Measurements from ENCODE around the gene ZW10. TPM values are rescaled to one million over a fixed set of nuclear protein-coding genes. Genes with fewer than 3 reads are reported as not detected.
A peak's percentile ranks its signal among the peaks of the same experiment; 100 is the strongest.

The ZW10 gene
- total RNA-seq, 1 experiment from 2014 or later, result 26.0 TPM

- Mint-ChIP-seq H3K27ac (peak overlapping the region in 1 of 3 experiments; percentile 11; a peak in 3 of 7 replicates), H3K4me3 (no peak overlapping the region), H3K9me3 (no peaks in the 10 kb centered on the region), H3K36me3 (ENCODE audit: insufficient read depth in 1 of 3, low read depth in 3 of 3) (peaks cover 15 to 92% (median 77%) of the 10 kb centered on the region in 3 experiments; a peak in 6 of 7 replicates), H3K4me1 (peaks cover 9 to 19% of the 10 kb centered on the region in 2 experiments; a peak in 3 of 4 replicates), H3K27me3 (ENCODE audit: low read depth) (no peaks in the 10 kb centered on the region)
- no peaks in the 10 kb centered on the region for H3K27me3 ChIP-seq (ENCODE audit: insufficient read depth, low read length)
- no peak overlapping the region for H2AK5ac ChIP-seq (ENCODE audit: insufficient read length, low read length)
- H2BK15ac ChIP-seq (ENCODE audit: low read depth, low read length), result no peak overlapping the region
- no peak overlapping the region for H3K56ac ChIP-seq (ENCODE audit: insufficient read length, low read depth, low read length)
- no peak overlapping the region for H4K91ac ChIP-seq (ENCODE audit: insufficient read length, low read depth, low read length)
- no peaks in the 10 kb centered on the region for H3K23me2 ChIP-seq (ENCODE audit: insufficient read length, low read depth, low read length, poor library complexity, severe bottlenecking)
- no peak overlapping the region for H2AFZ ChIP-seq (ENCODE audit: low read length)
- no peak overlapping the region for H3K23ac ChIP-seq (ENCODE audit: insufficient read length, low read depth, low read length)
- no peaks in the 10 kb centered on the region for H3K9me3 ChIP-seq (ENCODE audit: control insufficient read depth, low read depth, low read length)
- no peak for DNase-seq
- no peaks in the 10 kb centered on the region for H3K4me1 ChIP-seq (ENCODE audit: insufficient read depth, low read length)
- H4K20me1 ChIP-seq (ENCODE audit: control insufficient read depth, insufficient read depth, insufficient read length), result no peaks in the 10 kb centered on the region
- no peak overlapping the region for H4K5ac ChIP-seq (ENCODE audit: insufficient read length, low read depth, low read length)
- TF ChIP-seq CTCF (conservative IDR thresholded peaks at IDR 0.05), result no peak
- no peak overlapping the region for H2BK120ac ChIP-seq (ENCODE audit: low read depth, low read length, poor library complexity, severe bottlenecking)
- no peaks in the 10 kb centered on the region for H3K79me2 ChIP-seq (ENCODE audit: insufficient read depth, low read length)
- H3K18ac ChIP-seq (ENCODE audit: insufficient read length, low read depth, low read length), result no peak overlapping the region
- no peak overlapping the region for H3K9ac ChIP-seq (ENCODE audit: extremely low read depth, insufficient read length, low read length)
- no peak overlapping the region for H2BK20ac ChIP-seq (ENCODE audit: low read depth, low read length, poor library complexity, severe bottlenecking)
- H2BK5ac ChIP-seq (ENCODE audit: insufficient read length, low read length), result no peak overlapping the region
- no peak overlapping the region for H3K4ac ChIP-seq (ENCODE audit: low read depth, low read length)
- H3K14ac ChIP-seq (ENCODE audit: insufficient read depth, low read length), result no peak overlapping the region
- no peaks in the 10 kb centered on the region for H3K79me1 ChIP-seq (ENCODE audit: insufficient read depth, low read depth, low read length, poor library complexity, severe bottlenecking)
- no peak overlapping the region for H3T11ph ChIP-seq (ENCODE audit: low read length)
- no peak overlapping the region for H2BK12ac ChIP-seq (ENCODE audit: insufficient read length, low read depth, low read length)
- H3K27ac ChIP-seq (ENCODE audit: insufficient read length, low read depth, low read length), result no peak overlapping the region
- no peak overlapping the region for H4K8ac ChIP-seq (replicated peaks; ENCODE audit: insufficient read length, low read depth, low read length)
- no peak overlapping the region for H3K4me2 ChIP-seq (ENCODE audit: insufficient read depth, insufficient read length, low read length)
Measured at GRCh38 chr11:113814181-113814580, 40.7 kb upstream of the ZW10 start.
